ENCODE data around the gene SLCO2A1.

GRCh38 chr3:133943031-133943535 is 86.6 kb downstream of the SLCO2A1 start:
- TF ChIP-seq ZNF565 (CRISPR knock-in tag; conservative IDR thresholded peaks at IDR 0.05; ENCODE audit: low read depth): no peak
- no peak for TF ChIP-seq PPARA (CRISPR knock-in tag; IDR thresholded peaks at IDR 0.05; ENCODE audit: borderline replicate concordance)
- TF ChIP-seq TOX (CRISPR knock-in tag; IDR thresholded peaks at IDR 0.05; ENCODE audit: borderline replicate concordance): no peak
- TF ChIP-seq ISL1 (CRISPR knock-in tag; IDR thresholded peaks at IDR 0.05): no peak
